IMR-90 (cell line): Measurements from ENCODE around the gene USP32.

ENCODE experiments used
- CTCF ChIP-seq: conservative IDR thresholded peaks from 2 replicates; pipeline ENCODE4 v1.5.1; 2012; ENCODE audit warnings: mild to moderate bottlenecking, low read depth, low read length, improper control_type of control experiment
- NFE2L2 ChIP-seq: fragments of 150-350 bp; IDR thresholded peaks from 2 replicates; pipeline ENCODE4 v1.6.1; 2016; ENCODE audit warnings: low read depth, mild to moderate bottlenecking, low read length
- POLR2A ChIP-seq: IDR thresholded peaks from 2 replicates; pipeline ENCODE4 v1.6.1; 2012; ENCODE audit warnings: mild to moderate bottlenecking, low read depth, low read length
- RCOR1 ChIP-seq: IDR thresholded peaks from 2 replicates; pipeline ENCODE4 v1.6.1; 2012; ENCODE audit warnings: mild to moderate bottlenecking, low read length, improper control_type of control experiment; ENCODE audit not compliant: insufficient replicate concordance
- SMC3 ChIP-seq: fragments of 150-350 bp; IDR thresholded peaks from 2 replicates; pipeline ENCODE4 v1.6.1; 2016; ENCODE audit warnings: low read depth, mild to moderate bottlenecking, antibody characterized with exemption, low read length, moderate library complexity

- no peak for TF ChIP-seq SMC3
- TF ChIP-seq RCOR1: no peak
- no peak for TF ChIP-seq CTCF
- TF ChIP-seq NFE2L2: no peak
- TF ChIP-seq POLR2A: no peak
Measured at GRCh38 chr17:60358606-60359225, 33.2 kb downstream of the USP32 start.
